GM13976 (cell line): ENCODE results near the gene LHX4.

Source experiments
- DNase-seq: peaks from one replicate; pipeline ENCODE4 v3.0.0; 2012; ENCODE audit warnings: low spot score
- CTCF ChIP-seq: IDR thresholded peaks from 2 replicates; pipeline ENCODE4 v1.5.1; 2012; ENCODE audit warnings: borderline replicate concordance, mild to moderate bottlenecking; ENCODE audit not compliant: insufficient read depth; ENCODE audit errors: extremely low read depth, missing control alignments, control extremely low read depth
- in situ Hi-C: fragments of 300-500 bp; cut with MboI; formaldehyde crosslinking; loops from one replicate; pipeline ENCODE4 v1.12.0; 2022; ENCODE audit warnings: low sequenced_read_pairs, mixed read lengths, inconsistent platforms; ENCODE audit not compliant: unreplicated experiment

Gene LHX4

DNA sequence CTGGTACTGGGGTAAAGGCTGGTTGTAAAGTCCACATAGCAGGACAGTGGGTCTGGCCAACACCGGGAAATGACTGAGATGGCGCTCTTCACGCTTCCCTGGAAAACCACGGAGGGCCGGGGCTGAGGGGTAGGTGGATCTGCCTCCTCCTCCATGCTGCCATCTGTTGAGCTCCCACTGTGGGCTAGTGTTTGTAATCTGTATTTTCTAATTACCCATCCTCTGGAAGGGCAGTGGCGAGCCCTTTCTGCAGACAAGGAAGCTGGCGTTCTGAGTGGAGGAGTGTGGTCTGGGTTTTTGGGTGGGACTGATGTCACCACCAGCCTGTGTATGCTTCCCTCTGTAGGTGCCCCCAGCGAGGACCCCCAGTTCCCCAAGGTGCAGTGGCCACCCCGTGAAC lies 34.1 kb upstream of the LHX4 start:
- in situ Hi-C loops, result no loop called here
- TF ChIP-seq CTCF, result no peak
- no peak for DNase-seq

GRCh38 chr1:180196436-180197003 lies 33.5 kb upstream of the LHX4 start:
- in situ Hi-C loops, result no loop called here
- TF ChIP-seq CTCF, result no peak
- DNase-seq, result no peak

GRCh38 chr1:180197231-180197630 lies 32.8 kb upstream of the LHX4 start:
- TF ChIP-seq CTCF, result no peak
- in situ Hi-C loops, result no loop called here
- DNase-seq, result no peak

DNA sequence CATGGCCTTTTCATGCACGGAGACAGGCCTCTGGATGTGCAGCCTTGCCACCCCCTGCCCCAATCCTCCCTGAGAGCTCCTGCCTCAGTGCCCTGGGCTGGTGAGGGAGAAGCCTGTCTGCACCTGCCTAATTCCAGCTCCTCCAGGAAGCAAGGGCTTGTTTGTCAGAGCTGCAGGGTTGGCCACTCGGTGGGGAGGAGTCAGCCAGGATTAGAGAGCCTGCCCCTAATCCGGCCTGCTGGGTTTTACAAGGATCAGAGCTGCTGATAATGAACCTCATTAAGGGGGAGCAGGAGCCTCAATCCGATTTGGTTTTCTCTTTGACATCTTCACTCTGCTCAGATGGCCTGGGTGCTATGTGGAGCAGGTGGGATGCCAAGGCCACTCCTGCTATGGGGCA lies 31.9 kb upstream of the LHX4 start:
- no peak for TF ChIP-seq CTCF
- no peak for DNase-seq
- in situ Hi-C loops, result no loop called here

DNA sequence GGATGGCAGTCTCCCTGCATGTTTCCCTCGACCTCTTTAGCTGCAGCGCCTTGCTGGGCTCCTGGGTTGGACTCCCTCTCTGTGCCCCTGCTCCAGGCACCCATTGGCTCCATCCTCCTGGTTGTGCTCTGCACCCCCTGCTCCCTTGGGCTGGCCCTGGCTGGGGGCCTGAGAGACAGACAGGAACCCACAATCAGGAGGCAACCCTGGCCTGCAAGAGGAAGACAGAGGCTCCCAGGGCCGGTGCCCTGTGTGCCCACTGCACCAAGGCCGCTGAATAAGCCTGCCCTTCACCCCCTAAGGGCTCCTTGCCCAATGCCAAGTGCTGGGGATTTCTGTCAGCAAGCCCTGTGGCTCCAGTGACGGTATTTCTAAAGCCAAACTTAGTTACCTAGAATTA lies 31.5 kb upstream of the LHX4 start:
- DNase-seq, result no peak
- in situ Hi-C loops, result no loop called here
- no peak for TF ChIP-seq CTCF

DNA sequence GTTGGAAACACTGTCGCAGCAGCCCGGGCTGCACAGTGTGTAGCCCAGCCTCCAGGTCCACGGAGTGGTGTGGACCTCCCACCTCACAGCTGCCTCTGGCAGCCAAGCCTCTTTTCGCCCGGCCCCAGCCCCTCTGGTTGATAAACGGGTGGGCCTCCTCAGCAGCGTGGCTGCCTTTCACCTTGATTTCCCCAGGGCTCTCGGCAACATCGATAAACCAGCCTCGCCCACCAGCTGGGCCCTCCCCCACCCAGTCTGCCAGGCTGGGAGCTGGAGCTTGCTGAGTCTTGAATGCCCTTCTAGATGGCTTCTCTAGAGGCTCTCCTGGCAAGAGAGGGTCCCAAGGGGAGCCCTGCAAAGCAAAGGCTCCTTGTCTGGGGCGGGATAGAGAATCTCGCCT lies 31.0 kb upstream of the LHX4 start:
- DNase-seq, result no peak
- TF ChIP-seq CTCF, result no peak
- in situ Hi-C loops, result no loop called here
